Endothelial cell of umbilical vein (primary cell): Measurements from ENCODE around the gene CCL2.

Experiments used
- CTCF ChIP-seq, 2 donors: IDR thresholded peaks; 1 replicate in 1 of 2; 2 replicates in 1 of 2; pipeline ENCODE4 v1.5.1; 2011; ENCODE audit warnings: low read length in 2 of 2, mild to moderate bottlenecking in 2 of 2, moderate library complexity in 2 of 2, control low read depth in 1 of 2, inconsistent platforms in 1 of 2, low read depth in 1 of 2; ENCODE audit not compliant: insufficient read depth in 1 of 2; ENCODE audit errors: extremely low read depth in 1 of 2
- POLR2AphosphoS5 ChIP-seq: IDR thresholded peaks from 2 replicates; pipeline ENCODE4 v1.6.1; 2012; ENCODE audit warnings: low read depth, mild to moderate bottlenecking, control low read depth, low read length, moderate library complexity; ENCODE audit not compliant: insufficient read depth

DNA sequence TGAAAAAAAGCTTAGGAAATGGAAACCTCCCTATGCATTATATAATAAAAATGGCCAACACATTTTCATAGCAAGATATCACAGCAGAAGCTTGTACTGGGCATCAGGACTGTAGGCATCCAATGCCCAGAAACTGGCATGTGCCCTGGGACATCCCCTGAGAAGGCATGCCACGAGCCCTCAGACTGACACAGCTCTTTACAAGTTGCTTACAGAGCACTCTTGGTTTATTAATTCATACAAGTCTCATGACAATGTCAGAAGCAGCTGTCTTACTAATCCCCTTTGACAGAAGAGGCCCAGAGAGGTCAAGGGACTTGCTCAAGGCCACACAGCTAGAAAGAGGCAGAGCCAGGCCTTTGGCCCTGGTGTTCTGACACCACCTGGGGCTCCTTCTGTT, 5.6 kb upstream of the CCL2 start:
- TF ChIP-seq POLR2AphosphoS5 (no peak), CTCF (IDR thresholded peaks at IDR 0.05; ENCODE audit: extremely low read depth in 1 of 2, insufficient read depth in 1 of 2, low read depth in 1 of 2, low read length in 2 of 2) (no peak)
